GM19455 (cell line): Measurements from ENCODE around the gene TLE1.
"Not testable (repeated sequence)": the region's sequence is repeated elsewhere in the genome, so short reads cannot be mapped to it uniquely, and the experiment has no call there.

Experiments
- ATAC-seq: cut with Tn5 transposase; IDR thresholded peaks from one replicate; pipeline ENCODE4 v1.9.1; 2021; ENCODE audit not compliant: unreplicated experiment

TLE1 gene

GRCh38 chr9:81689343-81690175 is at the start of gene TLE1:
Gene TLE1, minus strand, starts transcription at chr9:81689547. Its CDS starts 1,307 bp downstream, at chr9:81688240.
- ATAC-seq = peak; percentile 70

GRCh38 chr9:81737871-81738507 is 48.6 kb upstream of the TLE1 start:
- no peak for ATAC-seq

- ATAC-seq = not testable (repeated sequence)
Measured at GRCh38 chr9:81730498-81730897, 41.2 kb upstream of the TLE1 start.

- ATAC-seq = peak; percentile 73
Measured at GRCh38 chr9:81729135-81729534, 39.8 kb upstream of the TLE1 start.

GRCh38 chr9:81724242-81724889 is 35.0 kb upstream of the TLE1 start:
- no peak for ATAC-seq

GRCh38 chr9:81722277-81722676 is 32.9 kb upstream of the TLE1 start:
- ATAC-seq = no peak

GRCh38 chr9:81720450-81721086 is 31.2 kb upstream of the TLE1 start:
- ATAC-seq = no peak

- ATAC-seq = no peak
Measured at GRCh38 chr9:81719972-81720371, 30.6 kb upstream of the TLE1 start.

- no peak for ATAC-seq
Measured at GRCh38 chr9:81718244-81718643, 28.9 kb upstream of the TLE1 start.

GRCh38 chr9:81717747-81718077 is 28.4 kb upstream of the TLE1 start:
- no peak for ATAC-seq

- ATAC-seq = no peak
Measured at GRCh38 chr9:81717061-81717746, 27.9 kb upstream of the TLE1 start.

- no peak for ATAC-seq
Measured at GRCh38 chr9:81716409-81716808, 27.1 kb upstream of the TLE1 start.

- ATAC-seq = no peak
Measured at GRCh38 chr9:81705578-81705977, 16.2 kb upstream of the TLE1 start.

- ATAC-seq = no peak
Measured at GRCh38 chr9:81694541-81694940, 5.2 kb upstream of the TLE1 start.

GRCh38 chr9:81693671-81694378 is 4.5 kb upstream of the TLE1 start:
- ATAC-seq = no peak

- no peak for ATAC-seq
Measured at GRCh38 chr9:81690251-81690851, 1.0 kb upstream of the TLE1 start.

GRCh38 chr9:81689093-81689342 is 329 bp downstream of the TLE1 start:
- peak; percentile 20 for ATAC-seq

- peak; percentile 20 for ATAC-seq
Measured at GRCh38 chr9:81688262-81689092, 870 bp downstream of the TLE1 start.

GRCh38 chr9:81687521-81688261 is 1.7 kb downstream of the TLE1 start:
- ATAC-seq = no peak
